ENCODE results near the gene SEMA3F. TPM values are rescaled to one million over a fixed set of nuclear protein-coding genes. Genes with fewer than 3 reads are reported as not detected.

The SEMA3F gene
- total and polyA plus RNA-seq, 2 experiments from 2014 or later = 13.9 to 15.5 TPM

DNA sequence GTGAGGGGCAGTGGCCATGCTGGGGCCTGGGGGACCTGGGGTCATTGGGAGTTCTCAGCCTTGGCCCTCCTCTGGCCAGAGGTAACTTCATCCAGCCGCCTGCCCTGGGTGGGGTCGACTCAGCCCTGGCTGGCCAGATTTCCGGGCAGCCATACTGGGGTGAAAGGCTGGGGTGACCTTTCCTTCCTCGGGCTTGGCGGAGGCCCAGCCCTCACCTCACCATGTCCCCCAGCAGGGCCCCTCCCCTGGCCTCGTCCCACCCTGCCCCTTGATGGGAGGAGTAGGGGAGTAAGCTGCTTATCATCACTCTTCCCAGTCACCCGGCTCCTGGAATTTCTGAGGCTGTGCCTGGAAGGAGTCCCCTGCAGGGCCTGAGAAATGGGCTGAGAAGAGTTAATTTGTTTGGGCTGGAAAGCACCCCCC lies 5.4 kb downstream of the SEMA3F start:
- H3K27ac ChIP-seq = no peak overlapping the region
- H3K27me3 ChIP-seq = peaks cover 20% of the 10 kb centered on the region
- H3K4me1 ChIP-seq (ENCODE audit: insufficient read depth) = peaks cover 35% of the 10 kb centered on the region
- no peaks in the 10 kb centered on the region for H3K9me3 ChIP-seq (ENCODE audit: low read depth)
- no peak for TF ChIP-seq EZH2 (IDR thresholded peaks at IDR 0.05; ENCODE audit: borderline replicate concordance)
- H3K4me3 ChIP-seq = no peak overlapping the region
- H2AFZ ChIP-seq = no peak overlapping the region
- 88% methylated on average over 2 of the region's 7 CpGs for WGBS (ENCODE audit: low lambda C conversion rate, missing lambda C conversion rate)
- no peak for DNase-seq (ENCODE audit: low spot score)
- H3K9me2 ChIP-seq (replicated peaks; ENCODE audit: insufficient read depth) = no peaks in the 10 kb centered on the region
- H3K79me2 ChIP-seq = peaks cover 32% of the 10 kb centered on the region
- H3K4me2 ChIP-seq = no peak overlapping the region
- H3K36me3 ChIP-seq (replicated peaks; ENCODE audit: insufficient read depth, low read depth) = no peaks in the 10 kb centered on the region
- H4K20me1 ChIP-seq (ENCODE audit: insufficient read depth, poor library complexity, severe bottlenecking) = peaks cover 14% of the 10 kb centered on the region

DNA sequence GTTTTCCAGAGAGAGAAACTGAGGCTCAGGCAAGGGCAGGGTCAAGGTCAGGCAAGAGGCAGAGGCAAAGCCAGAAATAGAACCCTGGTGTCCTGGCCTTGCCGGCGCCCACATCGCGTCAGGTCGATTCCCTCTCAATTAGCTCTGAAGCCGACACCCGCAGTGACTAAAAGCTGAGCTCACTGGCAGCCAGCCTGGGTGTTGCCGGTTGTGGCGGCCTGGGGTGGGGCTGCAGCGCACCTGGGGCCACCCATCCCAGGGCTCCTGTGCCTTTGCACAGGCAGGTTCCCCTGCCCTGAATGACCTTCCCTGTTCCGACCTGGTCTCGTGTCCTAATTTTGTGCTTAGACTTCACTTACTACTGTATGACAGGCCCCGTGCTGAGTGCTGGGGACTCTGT lies 6.2 kb downstream of the SEMA3F start:
- peaks cover 12% of the 10 kb centered on the region for H3K27me3 ChIP-seq
- no peak overlapping the region for H3K4me2 ChIP-seq
- DNase-seq (ENCODE audit: low spot score) = no peak
- H3K27ac ChIP-seq = no peak overlapping the region
- H3K9me3 ChIP-seq (ENCODE audit: low read depth) = no peaks in the 10 kb centered on the region
- peaks cover 43% of the 10 kb centered on the region for H3K4me1 ChIP-seq (ENCODE audit: insufficient read depth)
- peaks cover 13% of the 10 kb centered on the region for H4K20me1 ChIP-seq (ENCODE audit: insufficient read depth, poor library complexity, severe bottlenecking)
- no peak overlapping the region for H2AFZ ChIP-seq
- peaks cover 24% of the 10 kb centered on the region for H3K79me2 ChIP-seq
- no peaks in the 10 kb centered on the region for H3K36me3 ChIP-seq (replicated peaks; ENCODE audit: insufficient read depth, low read depth)
- H3K9me2 ChIP-seq (replicated peaks; ENCODE audit: insufficient read depth) = no peaks in the 10 kb centered on the region
- WGBS (ENCODE audit: low lambda C conversion rate, missing lambda C conversion rate) = 94% methylated on average over 13 of the region's 13 CpGs
- TF ChIP-seq, protein P1, sequence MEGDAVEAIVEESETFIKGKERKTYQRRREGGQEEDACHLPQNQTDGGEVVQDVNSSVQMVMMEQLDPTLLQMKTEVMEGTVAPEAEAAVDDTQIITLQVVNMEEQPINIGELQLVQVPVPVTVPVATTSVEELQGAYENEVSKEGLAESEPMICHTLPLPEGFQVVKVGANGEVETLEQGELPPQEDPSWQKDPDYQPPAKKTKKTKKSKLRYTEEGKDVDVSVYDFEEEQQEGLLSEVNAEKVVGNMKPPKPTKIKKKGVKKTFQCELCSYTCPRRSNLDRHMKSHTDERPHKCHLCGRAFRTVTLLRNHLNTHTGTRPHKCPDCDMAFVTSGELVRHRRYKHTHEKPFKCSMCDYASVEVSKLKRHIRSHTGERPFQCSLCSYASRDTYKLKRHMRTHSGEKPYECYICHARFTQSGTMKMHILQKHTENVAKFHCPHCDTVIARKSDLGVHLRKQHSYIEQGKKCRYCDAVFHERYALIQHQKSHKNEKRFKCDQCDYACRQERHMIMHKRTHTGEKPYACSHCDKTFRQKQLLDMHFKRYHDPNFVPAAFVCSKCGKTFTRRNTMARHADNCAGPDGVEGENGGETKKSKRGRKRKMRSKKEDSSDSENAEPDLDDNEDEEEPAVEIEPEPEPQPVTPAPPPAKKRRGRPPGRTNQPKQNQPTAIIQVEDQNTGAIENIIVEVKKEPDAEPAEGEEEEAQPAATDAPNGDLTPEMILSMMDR (IDR thresholded peaks at IDR 0.05; ENCODE audit: poor library complexity) = no peak
- no peak for TF ChIP-seq EZH2 (IDR thresholded peaks at IDR 0.05; ENCODE audit: borderline replicate concordance)
- no peak for TF ChIP-seq EZH2phosphoT487 (IDR thresholded peaks at IDR 0.05; ENCODE audit: low read depth, severe bottlenecking, unreplicated experiment)
- no peak overlapping the region for H3K4me3 ChIP-seq

DNA sequence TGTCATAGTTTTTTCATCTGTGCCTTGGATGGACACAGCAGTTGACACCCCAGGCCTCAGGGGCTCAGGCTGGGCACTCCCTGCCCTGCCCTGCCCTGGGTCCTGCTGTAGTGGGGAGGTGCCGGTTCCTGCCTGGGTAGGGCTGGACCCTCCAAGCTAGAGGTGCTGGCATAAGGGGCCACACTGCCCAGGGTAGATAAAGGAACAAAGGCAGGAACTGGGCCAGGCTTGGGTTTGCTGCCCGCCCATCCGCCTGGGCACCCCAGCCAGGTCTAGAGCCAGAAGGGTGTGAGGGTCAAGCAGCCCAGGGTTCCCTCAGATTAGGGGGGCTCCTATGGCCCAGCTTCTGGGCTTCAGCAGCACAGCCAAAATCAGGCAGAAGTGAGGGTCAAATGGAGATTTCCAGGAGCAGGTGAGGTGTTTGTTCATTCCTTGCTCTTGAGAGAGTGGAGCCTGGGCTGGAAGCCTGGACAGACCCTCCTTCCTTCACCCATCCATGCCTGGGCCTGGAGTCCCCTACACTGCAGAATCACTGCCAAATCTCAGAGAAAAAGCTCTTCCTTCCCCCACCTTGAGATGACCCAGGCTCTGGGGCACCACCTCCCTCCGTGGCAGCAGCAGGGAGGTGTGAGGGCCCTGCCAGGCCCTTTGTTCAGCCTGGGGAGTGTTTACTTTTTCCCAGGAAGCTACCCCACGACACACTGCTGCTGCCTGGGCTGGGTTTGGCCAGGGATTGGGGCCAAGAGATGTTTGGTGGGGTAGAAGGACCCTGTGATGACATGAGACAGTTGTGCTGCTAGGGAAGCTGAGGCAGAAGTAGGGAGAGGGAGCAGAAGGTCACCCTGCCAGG lies 7.1 kb downstream of the SEMA3F start:
- H3K9me2 ChIP-seq (replicated peaks; ENCODE audit: insufficient read depth) = no peaks in the 10 kb centered on the region
- H3K4me3 ChIP-seq = no peak overlapping the region
- DNase-seq (ENCODE audit: low spot score) = no peak
- H3K79me2 ChIP-seq = peaks cover 16% of the 10 kb centered on the region
- WGBS (ENCODE audit: low lambda C conversion rate, missing lambda C conversion rate) = 77% methylated on average over 5 of the region's 5 CpGs
- H3K36me3 ChIP-seq (replicated peaks; ENCODE audit: insufficient read depth, low read depth) = no peaks in the 10 kb centered on the region
- peaks cover 48% of the 10 kb centered on the region for H3K4me1 ChIP-seq (ENCODE audit: insufficient read depth)
- H2AFZ ChIP-seq = no peak overlapping the region
- no peak overlapping the region for H3K27ac ChIP-seq
- peaks cover 23% of the 10 kb centered on the region for H4K20me1 ChIP-seq (ENCODE audit: insufficient read depth, poor library complexity, severe bottlenecking)
- TF ChIP-seq EZH2 (IDR thresholded peaks at IDR 0.05; ENCODE audit: borderline replicate concordance) = no peak
- no peak for TF ChIP-seq EZH2phosphoT487 (IDR thresholded peaks at IDR 0.05; ENCODE audit: low read depth, severe bottlenecking, unreplicated experiment)
- TF ChIP-seq, protein P1 (IDR thresholded peaks at IDR 0.05; ENCODE audit: poor library complexity) = no peak
- peaks cover 7% of the 10 kb centered on the region for H3K27me3 ChIP-seq
- H3K9me3 ChIP-seq (ENCODE audit: low read depth) = no peaks in the 10 kb centered on the region
- no peak overlapping the region for H3K4me2 ChIP-seq
